ENCODE measurements around the gene LEP. TPM values are rescaled to one million over a fixed set of nuclear protein-coding genes. Genes with fewer than 3 reads are reported as not detected.

The LEP gene
- total and polyA plus RNA-seq, 2 of the 8 experiments (the other 6 are each of a cell fraction or from before 2014, with no cell fraction given) = not detected

DNA sequence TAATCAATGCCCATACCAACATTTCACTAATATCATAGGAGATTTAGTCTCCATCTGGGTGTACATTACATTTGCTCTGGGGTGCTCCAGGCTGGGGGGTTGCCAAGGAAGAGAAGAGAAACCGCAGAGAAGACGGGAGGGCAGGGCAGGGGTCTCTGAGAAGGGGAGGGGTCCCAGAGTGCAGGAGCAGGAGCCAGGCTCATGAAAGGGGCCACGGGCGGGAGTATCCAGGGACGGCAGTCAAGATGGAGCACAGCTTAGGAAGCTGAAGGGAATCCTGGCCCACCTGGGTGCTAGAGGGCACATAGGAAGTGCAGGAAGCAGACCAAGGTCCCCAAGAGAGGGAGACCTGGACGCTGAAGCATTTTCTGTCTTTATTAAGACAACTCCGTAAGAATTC is 2.2 kb downstream of the LEP start (continued):
- TF ChIP-seq, protein P1, sequence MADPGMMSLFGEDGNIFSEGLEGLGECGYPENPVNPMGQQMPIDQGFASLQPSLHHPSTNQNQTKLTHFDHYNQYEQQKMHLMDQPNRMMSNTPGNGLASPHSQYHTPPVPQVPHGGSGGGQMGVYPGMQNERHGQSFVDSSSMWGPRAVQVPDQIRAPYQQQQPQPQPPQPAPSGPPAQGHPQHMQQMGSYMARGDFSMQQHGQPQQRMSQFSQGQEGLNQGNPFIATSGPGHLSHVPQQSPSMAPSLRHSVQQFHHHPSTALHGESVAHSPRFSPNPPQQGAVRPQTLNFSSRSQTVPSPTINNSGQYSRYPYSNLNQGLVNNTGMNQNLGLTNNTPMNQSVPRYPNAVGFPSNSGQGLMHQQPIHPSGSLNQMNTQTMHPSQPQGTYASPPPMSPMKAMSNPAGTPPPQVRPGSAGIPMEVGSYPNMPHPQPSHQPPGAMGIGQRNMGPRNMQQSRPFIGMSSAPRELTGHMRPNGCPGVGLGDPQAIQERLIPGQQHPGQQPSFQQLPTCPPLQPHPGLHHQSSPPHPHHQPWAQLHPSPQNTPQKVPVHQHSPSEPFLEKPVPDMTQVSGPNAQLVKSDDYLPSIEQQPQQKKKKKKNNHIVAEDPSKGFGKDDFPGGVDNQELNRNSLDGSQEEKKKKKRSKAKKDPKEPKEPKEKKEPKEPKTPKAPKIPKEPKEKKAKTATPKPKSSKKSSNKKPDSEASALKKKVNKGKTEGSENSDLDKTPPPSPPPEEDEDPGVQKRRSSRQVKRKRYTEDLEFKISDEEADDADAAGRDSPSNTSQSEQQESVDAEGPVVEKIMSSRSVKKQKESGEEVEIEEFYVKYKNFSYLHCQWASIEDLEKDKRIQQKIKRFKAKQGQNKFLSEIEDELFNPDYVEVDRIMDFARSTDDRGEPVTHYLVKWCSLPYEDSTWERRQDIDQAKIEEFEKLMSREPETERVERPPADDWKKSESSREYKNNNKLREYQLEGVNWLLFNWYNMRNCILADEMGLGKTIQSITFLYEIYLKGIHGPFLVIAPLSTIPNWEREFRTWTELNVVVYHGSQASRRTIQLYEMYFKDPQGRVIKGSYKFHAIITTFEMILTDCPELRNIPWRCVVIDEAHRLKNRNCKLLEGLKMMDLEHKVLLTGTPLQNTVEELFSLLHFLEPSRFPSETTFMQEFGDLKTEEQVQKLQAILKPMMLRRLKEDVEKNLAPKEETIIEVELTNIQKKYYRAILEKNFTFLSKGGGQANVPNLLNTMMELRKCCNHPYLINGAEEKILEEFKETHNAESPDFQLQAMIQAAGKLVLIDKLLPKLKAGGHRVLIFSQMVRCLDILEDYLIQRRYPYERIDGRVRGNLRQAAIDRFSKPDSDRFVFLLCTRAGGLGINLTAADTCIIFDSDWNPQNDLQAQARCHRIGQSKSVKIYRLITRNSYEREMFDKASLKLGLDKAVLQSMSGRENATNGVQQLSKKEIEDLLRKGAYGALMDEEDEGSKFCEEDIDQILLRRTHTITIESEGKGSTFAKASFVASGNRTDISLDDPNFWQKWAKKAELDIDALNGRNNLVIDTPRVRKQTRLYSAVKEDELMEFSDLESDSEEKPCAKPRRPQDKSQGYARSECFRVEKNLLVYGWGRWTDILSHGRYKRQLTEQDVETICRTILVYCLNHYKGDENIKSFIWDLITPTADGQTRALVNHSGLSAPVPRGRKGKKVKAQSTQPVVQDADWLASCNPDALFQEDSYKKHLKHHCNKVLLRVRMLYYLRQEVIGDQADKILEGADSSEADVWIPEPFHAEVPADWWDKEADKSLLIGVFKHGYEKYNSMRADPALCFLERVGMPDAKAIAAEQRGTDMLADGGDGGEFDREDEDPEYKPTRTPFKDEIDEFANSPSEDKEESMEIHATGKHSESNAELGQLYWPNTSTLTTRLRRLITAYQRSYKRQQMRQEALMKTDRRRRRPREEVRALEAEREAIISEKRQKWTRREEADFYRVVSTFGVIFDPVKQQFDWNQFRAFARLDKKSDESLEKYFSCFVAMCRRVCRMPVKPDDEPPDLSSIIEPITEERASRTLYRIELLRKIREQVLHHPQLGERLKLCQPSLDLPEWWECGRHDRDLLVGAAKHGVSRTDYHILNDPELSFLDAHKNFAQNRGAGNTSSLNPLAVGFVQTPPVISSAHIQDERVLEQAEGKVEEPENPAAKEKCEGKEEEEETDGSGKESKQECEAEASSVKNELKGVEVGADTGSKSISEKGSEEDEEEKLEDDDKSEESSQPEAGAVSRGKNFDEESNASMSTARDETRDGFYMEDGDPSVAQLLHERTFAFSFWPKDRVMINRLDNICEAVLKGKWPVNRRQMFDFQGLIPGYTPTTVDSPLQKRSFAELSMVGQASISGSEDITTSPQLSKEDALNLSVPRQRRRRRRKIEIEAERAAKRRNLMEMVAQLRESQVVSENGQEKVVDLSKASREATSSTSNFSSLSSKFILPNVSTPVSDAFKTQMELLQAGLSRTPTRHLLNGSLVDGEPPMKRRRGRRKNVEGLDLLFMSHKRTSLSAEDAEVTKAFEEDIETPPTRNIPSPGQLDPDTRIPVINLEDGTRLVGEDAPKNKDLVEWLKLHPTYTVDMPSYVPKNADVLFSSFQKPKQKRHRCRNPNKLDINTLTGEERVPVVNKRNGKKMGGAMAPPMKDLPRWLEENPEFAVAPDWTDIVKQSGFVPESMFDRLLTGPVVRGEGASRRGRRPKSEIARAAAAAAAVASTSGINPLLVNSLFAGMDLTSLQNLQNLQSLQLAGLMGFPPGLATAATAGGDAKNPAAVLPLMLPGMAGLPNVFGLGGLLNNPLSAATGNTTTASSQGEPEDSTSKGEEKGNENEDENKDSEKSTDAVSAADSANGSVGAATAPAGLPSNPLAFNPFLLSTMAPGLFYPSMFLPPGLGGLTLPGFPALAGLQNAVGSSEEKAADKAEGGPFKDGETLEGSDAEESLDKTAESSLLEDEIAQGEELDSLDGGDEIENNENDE (IDR thresholded peaks at IDR 0.05; ENCODE audit: insufficient replicate concordance, low read length) = no peak
- TF ChIP-seq, protein P2, sequence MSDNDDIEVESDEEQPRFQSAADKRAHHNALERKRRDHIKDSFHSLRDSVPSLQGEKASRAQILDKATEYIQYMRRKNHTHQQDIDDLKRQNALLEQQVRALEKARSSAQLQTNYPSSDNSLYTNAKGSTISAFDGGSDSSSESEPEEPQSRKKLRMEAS (IDR thresholded peaks at IDR 0.05) = no peak
- TF ChIP-seq MAFK (IDR thresholded peaks at IDR 0.05; ENCODE audit: low read depth, low read length) (no peak), SRF (IDR thresholded peaks at IDR 0.05; ENCODE audit: low read depth, low read length) (no peak), CEBPB (IDR thresholded peaks at IDR 0.05; ENCODE audit: low read depth, low read length) (no peak), NRF1 (IDR thresholded peaks at IDR 0.05; ENCODE audit: low read depth, low read length) (no peak), SAP30 (IDR thresholded peaks at IDR 0.05; ENCODE audit: insufficient read depth, insufficient replicate concordance, low read length) (no peak), BCL11A (IDR thresholded peaks at IDR 0.05; ENCODE audit: low read depth in 2 of 2, low read length in 2 of 2) (no peak), YY1 (IDR thresholded peaks at IDR 0.05; ENCODE audit: low read depth, low read length) (no peak), BRCA1 (IDR thresholded peaks at IDR 0.05; ENCODE audit: low read depth, low read length) (no peak)
- TF ChIP-seq, protein P3, sequence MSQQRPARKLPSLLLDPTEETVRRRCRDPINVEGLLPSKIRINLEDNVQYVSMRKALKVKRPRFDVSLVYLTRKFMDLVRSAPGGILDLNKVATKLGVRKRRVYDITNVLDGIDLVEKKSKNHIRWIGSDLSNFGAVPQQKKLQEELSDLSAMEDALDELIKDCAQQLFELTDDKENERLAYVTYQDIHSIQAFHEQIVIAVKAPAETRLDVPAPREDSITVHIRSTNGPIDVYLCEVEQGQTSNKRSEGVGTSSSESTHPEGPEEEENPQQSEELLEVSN (IDR thresholded peaks at IDR 0.05) = no peak
